ENCODE measurements around the gene EFNB2.

The EFNB2 gene

GRCh38 chr13:106536244-106537034 is 977 bp upstream of the EFNB2 start (continued):
- TF ChIP-seq PRDM2 (tag by site-specific recombination; IDR thresholded peaks at IDR 0.05; ENCODE audit: borderline replicate concordance) (no peak), ZNF221 (tag by site-specific recombination; IDR thresholded peaks at IDR 0.05; ENCODE audit: borderline replicate concordance) (no peak), MZF1 (tag by site-specific recombination; IDR thresholded peaks at IDR 0.05; ENCODE audit: borderline replicate concordance) (no peak), ZNF701 (tag by site-specific recombination; IDR thresholded peaks at IDR 0.05) (no peak), ZNF148 (tag by site-specific recombination; IDR thresholded peaks at IDR 0.05; ENCODE audit: borderline replicate concordance) (no peak), ZNF132 (tag by site-specific recombination; IDR thresholded peaks at IDR 0.05; ENCODE audit: borderline replicate concordance) (no peak), EGR2 (tag by site-specific recombination; IDR thresholded peaks at IDR 0.05; ENCODE audit: low read depth) (no peak), ZNF501 (tag by site-specific recombination; IDR thresholded peaks at IDR 0.05) (0 out of 2 replicates have a peak, but pooled peaks have one; percentile 76), ZNF239 (tag by site-specific recombination; IDR thresholded peaks at IDR 0.05) (no peak), ZNF157 (tag by site-specific recombination; IDR thresholded peaks at IDR 0.05) (no peak), ZNF2 (tag by site-specific recombination; IDR thresholded peaks at IDR 0.05) (peak; percentile 52), ZSCAN30 (tag by site-specific recombination; IDR thresholded peaks at IDR 0.05) (peak; percentile 70), ZNF449 (tag by site-specific recombination; IDR thresholded peaks at IDR 0.05) (no peak), YY1 (tag by site-specific recombination; IDR thresholded peaks at IDR 0.05) (no peak), ZEB2 (tag by site-specific recombination; IDR thresholded peaks at IDR 0.05) (peak; percentile 96), AEBP2 (tag by site-specific recombination; IDR thresholded peaks at IDR 0.05; ENCODE audit: borderline replicate concordance) (no peak), ZBTB1 (tag by site-specific recombination; IDR thresholded peaks at IDR 0.05) (no peak), ZNF518A (tag by site-specific recombination; conservative IDR thresholded peaks at IDR 0.05; ENCODE audit: low read depth) (no peak), ZNF292 (tag by site-specific recombination; IDR thresholded peaks at IDR 0.05; ENCODE audit: borderline replicate concordance, low read depth) (no peak), ZNF223 (tag by site-specific recombination; IDR thresholded peaks at IDR 0.05) (no peak), WT1 (tag by site-specific recombination; IDR thresholded peaks at IDR 0.05) (0 out of 2 replicates have a peak, but pooled peaks have one; percentile 26), SCRT2 (tag by site-specific recombination; IDR thresholded peaks at IDR 0.05) (no peak), ZXDB (tag by site-specific recombination; IDR thresholded peaks at IDR 0.05) (no peak; the same call in 1 of the 2 replicates)
